Endometrial microvascular endothelial cells (primary cell): ENCODE data around the gene TMEM185B. TPM values are rescaled to one million over a fixed set of nuclear protein-coding genes. Genes with fewer than 3 reads are reported as not detected.
"Not testable (repeated sequence)": the region's sequence is repeated elsewhere in the genome, so short reads cannot be mapped to it uniquely, and the experiment has no call there.

Experiments used
- in situ Hi-C: cut with HindIII; loops from 2 replicates; pipeline ENCODE4 v1.10.0; 2017; ENCODE audit warnings: low sequenced_read_pairs, low pct_unique_long_range_greater_than_20kb; ENCODE audit errors: inconsistent ontology term
- total RNA-seq: library from RNA; depleted of rRNA; stranded (reverse); fragments of >200 nt; gene quantifications from one replicate; pipeline ENCODE4 v1.2.3, GENCODE V29; 2015; ENCODE audit errors: inconsistent ontology term

TMEM185B gene
- total RNA-seq, 1 donor from 2014 or later: 28.2 TPM

DNA sequence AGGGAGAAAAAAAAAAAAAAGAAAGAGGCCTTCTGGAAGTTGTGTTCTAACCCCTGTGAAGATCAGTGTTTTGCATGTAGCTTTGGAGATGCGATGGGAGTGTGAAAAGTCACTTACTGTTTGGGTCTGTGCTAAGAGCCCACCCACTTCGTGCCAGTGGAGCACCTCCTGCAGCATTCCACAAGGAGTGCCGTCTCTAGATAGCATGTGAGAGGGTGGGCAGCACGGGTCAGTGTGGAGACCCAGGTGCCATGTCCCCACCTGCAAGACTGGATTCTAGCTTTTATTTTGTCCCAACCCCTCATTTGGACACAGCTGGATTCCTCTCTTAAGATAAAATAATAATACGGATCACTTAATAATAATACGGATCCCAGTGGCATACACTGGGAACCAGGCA lies 12.5 kb upstream of the TMEM185B start:
- in situ Hi-C loops: no loop called here

- in situ Hi-C loops: not testable (repeated sequence)
These were observed 12.0 kb upstream of the TMEM185B start for GRCh38 chr2:120235158-120235557.

- in situ Hi-C loops: no loop called here
These were observed 10.1 kb upstream of the TMEM185B start for GRCh38 chr2:120233292-120233691.

- in situ Hi-C loops: no loop called here
These were observed 8.9 kb upstream of the TMEM185B start for GRCh38 chr2:120231974-120232635.

DNA sequence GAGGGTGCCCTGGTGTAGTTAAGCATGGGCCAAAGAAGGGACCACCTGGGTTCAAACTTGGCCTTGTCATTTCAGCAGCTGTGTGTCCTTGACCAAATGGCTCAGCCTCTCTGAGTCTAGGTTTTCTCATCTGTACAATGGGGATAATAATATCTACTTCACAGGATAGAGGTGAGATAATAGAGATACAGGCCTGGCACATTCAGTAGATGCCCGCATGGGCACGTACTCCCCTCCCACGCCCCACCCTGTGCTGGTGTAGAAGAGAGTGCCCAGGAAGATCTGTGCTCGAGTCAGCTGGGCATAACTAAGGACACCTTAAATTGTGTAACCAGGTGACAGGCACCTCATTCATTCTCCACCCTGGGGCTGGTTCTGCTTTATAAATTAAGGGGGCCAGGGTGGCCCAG lies 8.4 kb upstream of the TMEM185B start:
- in situ Hi-C loops: no loop called here

DNA sequence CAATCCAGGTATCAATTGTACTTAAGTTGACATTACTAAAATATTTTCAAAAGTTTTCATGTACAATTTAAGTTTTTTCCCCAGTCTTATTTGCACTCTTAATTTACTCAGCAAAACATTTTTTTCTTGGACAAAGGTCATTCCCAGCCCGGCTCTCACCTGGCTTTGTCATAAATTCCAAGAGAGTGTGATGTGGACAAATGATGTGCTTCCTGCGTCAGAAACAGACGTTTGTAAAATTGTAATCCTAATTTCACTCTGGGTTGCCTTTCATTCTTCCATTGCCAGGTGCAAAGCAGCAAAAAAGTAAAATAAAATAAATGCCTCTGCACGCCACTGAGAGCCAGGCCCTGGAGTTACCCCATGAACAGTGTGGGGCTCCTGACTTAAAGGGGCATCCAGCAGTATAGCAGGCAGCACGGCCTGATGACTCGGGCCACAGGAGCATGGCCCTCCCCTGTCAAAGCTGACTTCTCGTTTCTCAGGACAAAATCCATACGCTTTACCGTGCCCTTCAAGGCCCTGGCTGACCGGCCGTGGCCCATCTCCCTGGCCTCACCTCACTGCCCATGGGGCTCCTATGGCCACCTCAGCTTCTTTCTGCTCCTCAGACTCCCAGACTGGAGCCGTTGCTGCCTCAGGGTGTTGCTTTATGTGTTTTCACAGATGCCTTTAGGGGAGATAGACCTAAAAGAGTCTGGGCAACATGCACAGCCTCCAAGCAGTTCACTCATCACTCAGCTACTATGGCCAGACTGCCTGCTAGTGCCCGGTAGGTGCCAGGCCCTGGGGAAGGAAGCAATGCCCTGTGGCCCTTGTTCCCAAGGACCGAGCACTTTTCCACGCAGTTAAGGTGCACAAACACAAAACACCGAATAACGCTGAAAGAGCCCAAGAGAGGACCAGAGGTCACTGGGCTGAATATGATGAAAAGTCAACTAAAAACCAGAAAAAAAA lies 7.6 kb upstream of the TMEM185B start:
- in situ Hi-C loops: no loop called here

GRCh38 chr2:120229341-120229740 lies 6.1 kb upstream of the TMEM185B start:
- in situ Hi-C loops: no loop called here

DNA sequence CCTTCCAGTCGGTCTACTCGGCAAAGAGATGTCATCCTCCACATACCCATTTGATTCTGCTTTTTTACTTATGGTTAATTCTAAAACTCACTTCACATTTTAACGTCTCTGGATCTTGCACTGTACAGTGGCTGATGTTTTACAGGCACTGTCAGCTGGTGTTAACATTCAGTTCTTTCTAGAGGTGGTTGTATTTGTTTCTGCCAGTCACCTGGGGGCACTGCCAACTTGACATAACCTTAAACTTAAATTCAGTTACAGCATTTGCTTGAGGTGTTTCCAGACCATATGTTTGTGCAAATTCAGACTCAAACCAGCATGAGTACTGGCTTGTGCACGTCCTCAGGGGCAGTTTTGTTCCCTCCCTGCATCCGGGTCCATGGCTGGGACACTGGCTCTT lies 5.3 kb upstream of the TMEM185B start:
- in situ Hi-C loops: no loop called here

GRCh38 chr2:120227111-120227991 lies 4.2 kb upstream of the TMEM185B start:
- in situ Hi-C loops: no loop called here

DNA sequence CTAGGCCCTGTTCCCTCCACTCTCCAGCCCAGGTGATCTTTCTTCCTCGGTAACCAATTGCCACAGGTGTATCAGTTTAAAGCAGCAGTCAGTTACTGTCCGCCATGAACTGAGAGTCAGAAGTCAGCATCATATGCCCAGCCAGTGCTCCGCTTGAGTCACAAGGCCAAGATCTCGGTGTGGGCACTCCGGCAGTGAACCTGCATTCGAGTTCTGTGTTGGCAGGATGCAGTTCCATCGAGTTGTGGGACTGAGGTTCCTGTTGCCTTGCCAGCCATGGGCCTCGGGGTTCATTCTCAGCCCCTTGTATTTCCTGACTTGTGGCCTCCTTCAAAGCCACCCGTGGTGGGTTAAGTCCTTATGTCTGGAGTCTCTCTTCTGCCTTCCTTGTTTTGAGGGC lies 3.1 kb upstream of the TMEM185B start:
- in situ Hi-C loops: no loop called here

- in situ Hi-C loops: no loop called here
These were observed 2.4 kb upstream of the TMEM185B start for GRCh38 chr2:120225549-120226065.

- in situ Hi-C loops: no loop called here
These were observed 1.7 kb upstream of the TMEM185B start for GRCh38 chr2:120224735-120225548.

DNA sequence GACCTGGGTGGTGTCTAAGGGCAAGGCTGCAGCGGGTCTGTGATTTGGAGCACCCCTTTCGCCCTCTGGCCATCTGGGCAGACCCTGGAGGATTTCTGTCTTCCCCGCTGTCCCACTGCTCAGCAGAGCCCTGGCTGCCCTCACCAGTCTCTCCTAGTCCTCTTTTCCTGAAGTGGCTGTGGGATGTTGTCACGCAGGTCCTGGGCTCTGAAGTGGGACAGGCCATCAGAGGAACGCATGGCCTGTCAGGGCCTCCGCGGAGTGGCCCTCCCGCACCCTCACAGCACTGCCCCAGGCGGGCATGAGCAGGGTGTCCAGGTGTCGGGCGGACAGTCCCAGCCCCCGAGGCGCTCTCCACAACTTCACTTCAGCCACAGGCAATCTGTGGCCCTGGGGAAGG lies 1.1 kb upstream of the TMEM185B start:
- in situ Hi-C loops: no loop called here

- in situ Hi-C loops: no loop called here
These were observed 790 bp downstream of the TMEM185B start for GRCh38 chr2:120222186-120223033.

DNA sequence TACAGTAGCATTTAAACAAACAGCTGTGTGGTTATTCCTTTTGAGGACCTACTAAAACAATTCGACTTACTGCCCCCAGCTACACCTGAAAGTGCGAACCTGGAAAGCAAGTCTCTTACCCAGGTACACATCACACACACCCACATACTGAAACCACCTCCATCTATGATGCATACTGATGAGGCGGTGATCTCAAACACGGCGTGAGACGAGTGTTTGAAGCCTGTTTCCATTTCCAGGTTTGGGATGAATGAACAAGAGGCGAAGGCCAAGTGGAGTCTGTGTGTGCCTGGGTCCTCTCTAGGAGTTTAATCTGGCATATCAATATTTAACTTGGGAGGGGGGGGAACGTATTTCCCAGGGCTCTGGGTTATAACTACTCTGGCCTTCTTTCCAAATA lies 1.6 kb downstream of the TMEM185B start:
- in situ Hi-C loops: no loop called here

DNA sequence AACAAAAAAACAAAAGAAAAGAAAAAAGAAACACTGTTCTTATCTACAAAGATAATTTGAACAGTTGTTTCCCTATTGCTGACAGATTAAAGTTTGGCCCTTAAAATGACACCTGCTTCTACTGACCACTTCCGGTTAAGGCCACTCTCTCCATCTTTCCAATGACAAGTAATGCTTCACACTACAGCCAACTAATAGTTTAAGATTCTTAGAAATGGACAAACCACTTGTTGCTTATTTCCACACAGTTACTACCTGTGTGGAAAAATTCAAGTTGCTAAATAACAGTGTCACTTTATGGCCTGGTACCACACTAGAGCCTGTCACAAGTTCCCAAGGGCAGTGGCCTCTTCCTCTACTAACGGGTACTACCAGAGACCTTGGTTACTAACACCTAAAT lies 2.4 kb downstream of the TMEM185B start:
- in situ Hi-C loops: no loop called here

DNA sequence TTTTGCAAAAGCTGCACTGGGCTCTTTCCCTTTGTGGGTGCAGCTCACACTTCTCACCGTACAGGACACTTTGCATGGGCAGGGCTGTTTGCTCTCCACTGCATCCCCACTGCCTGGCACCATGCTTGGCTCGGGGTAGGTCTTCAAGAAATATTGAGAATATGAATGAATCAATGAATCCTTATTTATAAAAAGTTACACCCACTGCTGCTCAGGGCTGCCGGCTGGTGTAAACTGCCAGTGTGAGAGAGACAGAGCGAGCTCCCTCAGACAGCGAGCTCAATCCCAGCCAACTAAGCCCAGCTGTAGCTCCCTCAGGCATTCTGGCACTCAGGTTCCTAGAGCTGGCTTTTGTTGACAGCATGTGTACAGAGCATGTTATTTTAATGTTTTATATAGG lies 3.4 kb downstream of the TMEM185B start:
- in situ Hi-C loops: no loop called here
